Mesodermal cell (in vitro differentiated cells): ENCODE results near the gene TIMM44.

ENCODE experiments used
- H3K27ac ChIP-seq: 2 replicates; pipeline ENCODE4 v1.7.0; 2013; ENCODE audit warnings: mild to moderate bottlenecking, low read depth, low read length, moderate library complexity; ENCODE audit not compliant: severe bottlenecking
- H3K36me3 ChIP-seq: 2 replicates; pipeline ENCODE4 v1.7.1; 2013; ENCODE audit warnings: mild to moderate bottlenecking, low read length, moderate library complexity; ENCODE audit not compliant: control insufficient read depth, insufficient read depth
- H3K4me1 ChIP-seq: one replicate; pipeline ENCODE4 v1.7.1; 2013; ENCODE audit warnings: mild to moderate bottlenecking, low read length; ENCODE audit not compliant: insufficient read depth, control insufficient read depth, poor library complexity, severe bottlenecking
- H3K4me3 ChIP-seq: 2 replicates; pipeline ENCODE4 v1.7.0; 2013; ENCODE audit warnings: low read length, control low read depth, mild to moderate bottlenecking; ENCODE audit not compliant: insufficient read depth, poor library complexity, severe bottlenecking; ENCODE audit errors: extremely low read depth
- H3K9me3 ChIP-seq: 2 replicates; pipeline ENCODE4 v1.7.1; 2013; ENCODE audit warnings: mild to moderate bottlenecking, low read length, moderate library complexity; ENCODE audit not compliant: control insufficient read depth
- WGBS, 2 experiments: methylation state at CpG; one replicate each; pipeline ENCODE4 v1.1.5; 2013; ENCODE audit warnings: missing lambda C conversion rate in 2 of 2; ENCODE audit not compliant: insufficient coverage in 2 of 2; 5-methylcytosine and 5-hydroxymethylcytosine counted together

The TIMM44 gene

GRCh38 chr19:7912697-7913564, 30.5 kb downstream of the TIMM44 start:
- Histone ChIP-seq H3K4me3 (no peak overlapping the region), H3K27ac (no peak overlapping the region)
- WGBS, 2 experiments, result 94 to 97% methylated on average over 15 to 30 of the region's 39 CpGs

DNA sequence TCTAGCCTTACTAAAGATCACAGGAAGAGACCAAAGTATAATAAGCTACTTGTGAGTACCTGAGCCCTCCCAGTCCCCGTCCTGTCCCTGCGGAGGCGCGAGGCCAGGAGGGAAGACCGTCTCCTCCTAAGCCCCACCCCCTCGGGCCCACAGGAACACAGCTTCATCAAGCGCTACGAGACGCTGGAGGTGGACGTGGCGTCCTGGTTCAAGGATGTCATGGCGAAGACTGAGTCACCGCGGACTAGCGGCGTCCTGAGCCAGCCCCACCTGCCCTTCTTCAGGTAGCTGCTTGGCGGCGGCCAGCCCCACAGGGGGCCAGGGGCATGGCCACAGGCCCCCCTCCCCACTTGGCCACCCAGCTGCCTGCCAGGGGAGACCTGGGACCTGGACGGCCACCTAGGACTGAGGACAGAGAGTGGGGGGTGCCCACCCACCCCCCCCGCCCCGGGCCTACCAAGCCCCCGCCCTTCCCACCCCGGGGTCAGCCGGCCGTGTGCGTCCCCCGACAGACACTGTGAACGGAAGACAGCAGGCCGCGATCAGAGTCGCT, 31.2 kb downstream of the TIMM44 start:
- Histone ChIP-seq H3K27ac (no peak overlapping the region), H3K4me1 (peaks cover 7% of the 10 kb centered on the region), H3K4me3 (no peak overlapping the region), H3K9me3 (no peaks in the 10 kb centered on the region), H3K36me3 (peaks cover 37% of the 10 kb centered on the region)
- 93 to 96% methylated on average over 21 to 26 of the region's 31 CpGs for WGBS, 2 experiments

More at GRCh38 chr19:7912697-7913564, 30.5 kb downstream of the TIMM44 start:
- H3K36me3 ChIP-seq, result peaks cover 37% of the 10 kb centered on the region
- peaks cover 8% of the 10 kb centered on the region for H3K4me1 ChIP-seq
- H3K9me3 ChIP-seq, result no peaks in the 10 kb centered on the region

- Histone ChIP-seq H3K36me3 (peaks cover 37% of the 10 kb centered on the region), H3K27ac (no peak overlapping the region), H3K9me3 (no peaks in the 10 kb centered on the region), H3K4me1 (peaks cover 3% of the 10 kb centered on the region), H3K4me3 (no peak overlapping the region)
- 94 to 96% methylated on average over 14 to 17 of the region's 18 CpGs for WGBS, 2 experiments
Observed at GRCh38 chr19:7911508-7912143, 31.8 kb downstream of the TIMM44 start.

DNA sequence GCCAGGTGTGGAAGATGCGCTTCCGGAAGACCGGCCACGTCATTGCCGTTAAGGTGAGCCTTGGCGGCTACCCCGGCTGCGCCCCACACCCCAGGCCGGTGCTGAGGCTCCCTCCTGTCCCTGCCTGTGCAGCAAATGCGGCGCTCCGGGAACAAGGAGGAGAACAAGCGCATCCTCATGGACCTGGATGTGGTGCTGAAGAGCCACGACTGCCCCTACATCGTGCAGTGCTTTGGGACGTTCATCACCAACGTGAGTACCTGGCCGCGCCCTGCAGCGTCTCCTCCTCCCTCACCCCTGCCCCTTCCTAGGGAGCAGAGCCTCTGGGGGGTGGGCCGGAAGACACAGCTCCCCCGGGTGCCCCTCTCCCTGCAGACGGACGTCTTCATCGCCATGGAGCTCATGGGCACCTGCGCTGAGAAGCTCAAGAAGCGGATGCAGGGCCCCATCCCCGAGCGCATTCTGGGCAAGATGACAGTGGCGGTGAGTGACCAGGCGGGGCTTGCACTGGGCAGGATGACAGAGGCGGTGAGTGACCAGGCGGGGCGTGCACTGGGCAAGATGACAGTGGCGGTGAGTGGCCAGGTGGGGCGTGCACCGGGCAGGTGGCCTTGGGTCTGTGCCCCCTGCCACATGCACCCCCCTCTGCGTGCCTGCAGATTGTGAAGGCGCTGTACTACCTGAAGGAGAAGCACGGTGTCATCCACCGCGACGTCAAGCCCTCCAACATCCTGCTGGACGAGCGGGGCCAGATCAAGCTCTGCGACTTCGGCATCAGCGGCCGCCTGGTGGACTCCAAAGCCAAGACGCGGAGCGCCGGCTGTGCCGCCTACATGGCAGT, 32.9 kb downstream of the TIMM44 start:
- Histone ChIP-seq H3K4me3 (no peak overlapping the region), H3K27ac (no peak overlapping the region), H3K4me1 (no peaks in the 10 kb centered on the region), H3K36me3 (peaks cover 45% of the 10 kb centered on the region), H3K9me3 (no peaks in the 10 kb centered on the region)
- WGBS, 2 experiments, result 97% methylated on average over 49 to 50 of the region's 54 CpGs

GRCh38 chr19:7909471-7910067, 33.9 kb downstream of the TIMM44 start:
- Histone ChIP-seq H3K27ac (no peak overlapping the region), H3K4me3 (no peak overlapping the region), H3K9me3 (no peaks in the 10 kb centered on the region), H3K36me3 (peaks cover 45% of the 10 kb centered on the region), H3K4me1 (peaks cover 7% of the 10 kb centered on the region)
- 96 to 100% methylated on average over 5 to 17 of the region's 21 CpGs for WGBS, 2 experiments

GRCh38 chr19:7908742-7909461, 34.6 kb downstream of the TIMM44 start:
- Histone ChIP-seq H3K4me1 (peaks cover 8% of the 10 kb centered on the region), H3K36me3 (peaks cover 45% of the 10 kb centered on the region), H3K27ac (no peak overlapping the region), H3K9me3 (no peaks in the 10 kb centered on the region), H3K4me3 (no peak overlapping the region)
- WGBS, 2 experiments, result 91% methylated on average over 17 to 19 of the region's 19 CpGs

- Histone ChIP-seq H3K27ac (no peak overlapping the region), H3K4me1 (peaks cover 8% of the 10 kb centered on the region), H3K36me3 (peaks cover 39% of the 10 kb centered on the region), H3K4me3 (no peak overlapping the region), H3K9me3 (no peaks in the 10 kb centered on the region)
- 91% methylated on average over 10 to 12 of the region's 14 CpGs for WGBS, 2 experiments
Observed at GRCh38 chr19:7908078-7908699, 35.3 kb downstream of the TIMM44 start.

GRCh38 chr19:7907544-7907943, 35.9 kb downstream of the TIMM44 start:
- 98 to 100% methylated on average over 7 to 8 of the region's 11 CpGs for whole genome bisulfite sequencing, 2 experiments
- peaks cover 33% of the 10 kb centered on the region for H3K36me3 ChIP-seq
- no peak overlapping the region for H3K4me3 ChIP-seq
- H3K4me1 ChIP-seq, result peaks cover 14% of the 10 kb centered on the region
- H3K27ac ChIP-seq, result no peak overlapping the region
- H3K9me3 ChIP-seq, result no peaks in the 10 kb centered on the region

GRCh38 chr19:7907122-7907521, 36.3 kb downstream of the TIMM44 start:
- WGBS, 2 experiments, result 98% methylated on average over 15 to 18 of the region's 19 CpGs
- Histone ChIP-seq H3K27ac (no peak overlapping the region), H3K4me1 (peaks cover 15% of the 10 kb centered on the region), H3K4me3 (no peak overlapping the region), H3K9me3 (no peaks in the 10 kb centered on the region), H3K36me3 (peaks cover 32% of the 10 kb centered on the region)
